Activated naive CD4-positive, alpha-beta T cell treated with anti-CD3 and anti-CD28 coated beads, Interleukin-2, amount 50 U/mL, for 72 hours (primary cell): ENCODE results near the gene ZSWIM1. TPM values are rescaled to one million over a fixed set of nuclear protein-coding genes. Genes with fewer than 3 reads are reported as not detected.
"Not testable (repeated sequence)": the region's sequence is repeated elsewhere in the genome, so short reads cannot be mapped to it uniquely, and the experiment has no call there.

Source experiments
- ATAC-seq, 2 donors: fragments of 150-1000 bp; cut with Tn5 transposase; 2 replicates each; pipeline ENCODE4 v1.10.0; 2021; ENCODE audit warnings: mild to moderate bottlenecking in 2 of 2, moderate library complexity in 2 of 2
- DNase-seq, 2 donors: peaks; one replicate each; pipeline ENCODE4 v3.0.0; 2021 to 2022; ENCODE audit warnings: low spot score in 2 of 2
- H3K27ac Mint-ChIP-seq, 2 donors: one replicate each; pipeline ENCODE4 v1.8.0; 2022; ENCODE audit warnings: mild to moderate bottlenecking in 2 of 2, mixed read lengths in 2 of 2
- H3K36me3 Mint-ChIP-seq, 2 donors: one replicate each; pipeline ENCODE4 v1.8.0; 2022; ENCODE audit warnings: mixed read lengths in 2 of 2
- H3K9me3 Mint-ChIP-seq, 2 donors: one replicate each; pipeline ENCODE4 v1.8.0; 2022; ENCODE audit warnings: mixed read lengths in 2 of 2
- total RNA-seq, 2 donors: library from RNA; stranded (reverse); gene quantifications; one replicate each; pipeline ENCODE4 v1.2.3, GENCODE V29; 2022

The ZSWIM1 gene
- total RNA-seq, 2 donors from 2014 or later, result 11.3 to 11.9 TPM

GRCh38 chr20:45873409-45874103 is 7.5 kb upstream of the ZSWIM1 start:
- H3K27ac Mint-ChIP-seq, result no peak overlapping the region
- peaks cover 0 to 5% of the 10 kb centered on the region in 2 donors for H3K36me3 Mint-ChIP-seq
- no peak for ATAC-seq
- no peak for DNase-seq
- no peaks in the 10 kb centered on the region for H3K9me3 Mint-ChIP-seq

GRCh38 chr20:45874104-45874481 is 6.9 kb upstream of the ZSWIM1 start:
- peak overlapping the region in 1 of 2 donors; percentile 66 for H3K27ac Mint-ChIP-seq
- not testable (repeated sequence) for ATAC-seq, DNase-seq, H3K9me3 Mint-ChIP-seq, H3K36me3 Mint-ChIP-seq

GRCh38 chr20:45874576-45874975 is 6.5 kb upstream of the ZSWIM1 start:
- H3K27ac Mint-ChIP-seq, result no peak overlapping the region
- H3K9me3 Mint-ChIP-seq, result no peaks in the 10 kb centered on the region
- ATAC-seq (no peak), DNase-seq (no peak)
- H3K36me3 Mint-ChIP-seq, result peaks cover 0 to 5% of the 10 kb centered on the region in 2 donors

- ATAC-seq, result no peak
- no peak for DNase-seq
- Mint-ChIP-seq H3K27ac (no peak overlapping the region), H3K36me3 (peaks cover 15 to 17% of the 10 kb centered on the region in 2 donors), H3K9me3 (no peaks in the 10 kb centered on the region)
These were observed 2.8 kb upstream of the ZSWIM1 start for GRCh38 chr20:45878076-45878761.

- ATAC-seq (no peak), DNase-seq (no peak)
- Mint-ChIP-seq H3K27ac (peak overlapping the region; percentile 77 to 91), H3K9me3 (no peaks in the 10 kb centered on the region), H3K36me3 (peaks cover 21% of the 10 kb centered on the region in 2 donors)
These were observed 1.6 kb downstream of the ZSWIM1 start for GRCh38 chr20:45882469-45883099.

GRCh38 chr20:45883100-45883469 is 2.1 kb downstream of the ZSWIM1 start:
- H3K27ac Mint-ChIP-seq, result peak overlapping the region; percentile 77 to 91
- ATAC-seq (no peak), DNase-seq (no peak)
- peaks cover 21% of the 10 kb centered on the region in 2 donors for H3K36me3 Mint-ChIP-seq
- no peaks in the 10 kb centered on the region for H3K9me3 Mint-ChIP-seq

GRCh38 chr20:45886590-45887345 is 5.7 kb downstream of the ZSWIM1 start:
- ATAC-seq (no peak), DNase-seq (no peak)
- Mint-ChIP-seq H3K36me3 (peaks cover 16 to 17% of the 10 kb centered on the region in 2 donors), H3K27ac (no peak overlapping the region), H3K9me3 (no peaks in the 10 kb centered on the region)

- Mint-ChIP-seq H3K36me3 (peaks cover 13 to 15% of the 10 kb centered on the region in 2 donors), H3K9me3 (no peaks in the 10 kb centered on the region), H3K27ac (no peak within 1 kb of the TSS)
- DNase-seq (no peak), ATAC-seq (no peak)
These were observed 6.3 kb downstream of the ZSWIM1 start, which contains the start of gene SPATA25 for GRCh38 chr20:45887346-45887715. SPATA25 (minus strand) TSS chr20:45887622; CDS start chr20:45887590, 32 bp downstream.

- Mint-ChIP-seq H3K9me3 (no peaks in the 10 kb centered on the region), H3K36me3 (peaks cover 0 to 2% of the 10 kb centered on the region in 2 donors), H3K27ac (no peak overlapping the region)
- DNase-seq, result no peak
- no peak for ATAC-seq
These were observed 7.7 kb downstream of the ZSWIM1 start for GRCh38 chr20:45888681-45889080.

- DNase-seq (peak in 1 of 2 donors; percentile 60), ATAC-seq (peak; percentile 15 to 62)
These were observed 9.3 kb downstream of the ZSWIM1 start for GRCh38 chr20:45890077-45890984.

GRCh38 chr20:45890985-45891983 is 10.3 kb downstream of the ZSWIM1 start, which contains the start of the genes CTSA and NEURL2:
CTSA (plus strand) TSS chr20:45891335; CDS start chr20:45891569, 234 bp downstream.
NEURL2 (minus strand) TSS chr20:45891208; CDS start chr20:45890991, 217 bp downstream.
- H3K9me3 Mint-ChIP-seq, result no peaks in the 10 kb centered on the region
- ATAC-seq (peak; percentile 84 to 89), DNase-seq (peak; percentile 84 to 89)
- peaks cover 0 to 8% of the 10 kb centered on the region in 2 donors for H3K36me3 Mint-ChIP-seq
- peak within 1 kb of the TSS; percentile 91 to 93 for H3K27ac Mint-ChIP-seq

More at GRCh38 chr20:45890077-45890984, 9.3 kb downstream of the ZSWIM1 start:
- H3K9me3 Mint-ChIP-seq, result no peaks in the 10 kb centered on the region
- peak overlapping the region; percentile 91 to 93 for H3K27ac Mint-ChIP-seq
- peaks cover 0 to 8% of the 10 kb centered on the region in 2 donors for H3K36me3 Mint-ChIP-seq

- Mint-ChIP-seq H3K27ac (peak overlapping the region; percentile 85 to 91), H3K36me3 (peaks cover 0 to 8% of the 10 kb centered on the region in 2 donors), H3K9me3 (no peaks in the 10 kb centered on the region)
- DNase-seq (no peak), ATAC-seq (no peak)
These were observed 11.2 kb downstream of the ZSWIM1 start for GRCh38 chr20:45892049-45892825.

- peaks cover 0 to 8% of the 10 kb centered on the region in 2 donors for H3K36me3 Mint-ChIP-seq
- ATAC-seq (peak in 1 of 2 donors; percentile 46), DNase-seq (no peak)
- no peaks in the 10 kb centered on the region for H3K9me3 Mint-ChIP-seq
- peak overlapping the region; percentile 9 to 91 for H3K27ac Mint-ChIP-seq
These were observed 11.9 kb downstream of the ZSWIM1 start for GRCh38 chr20:45892828-45893500.
